Measurements from ENCODE around the gene ZBTB20. TPM values are rescaled to one million over a fixed set of nuclear protein-coding genes. Genes with fewer than 3 reads are reported as not detected.

ZBTB20 gene
- polyA plus RNA-seq, 3 donors, result 4.2 to 7.6 (median 6.4) TPM

- no peak for DNase-seq (ENCODE audit: low read depth in 3 of 3, low spot score in 2 of 3)
Measured at GRCh38 chr3:115038817-115039216, 108.3 kb downstream of the ZBTB20 start.

GRCh38 chr3:115022835-115023398 lies 124.2 kb downstream of the ZBTB20 start:
- no peak for DNase-seq (ENCODE audit: low read depth in 3 of 3, low spot score in 2 of 3)

- DNase-seq (ENCODE audit: low read depth in 3 of 3, low spot score in 2 of 3), result no peak
Measured at GRCh38 chr3:115022199-115022598, 124.9 kb downstream of the ZBTB20 start.

- DNase-seq (ENCODE audit: low read depth in 3 of 3, low spot score in 2 of 3), result no peak
Measured at GRCh38 chr3:115021061-115021460, 126.0 kb downstream of the ZBTB20 start.

- DNase-seq (ENCODE audit: low read depth in 3 of 3, low spot score in 2 of 3), result no peak
Measured at GRCh38 chr3:115019900-115020299, 127.2 kb downstream of the ZBTB20 start.

- no peak for DNase-seq (ENCODE audit: low read depth in 3 of 3, low spot score in 2 of 3)
Measured at GRCh38 chr3:115018694-115019093, 128.4 kb downstream of the ZBTB20 start.

GRCh38 chr3:115007966-115008365 lies 139.1 kb downstream of the ZBTB20 start:
- DNase-seq (ENCODE audit: low read depth in 3 of 3, low spot score in 2 of 3), result no peak

GRCh38 chr3:115004201-115005140 lies 142.6 kb downstream of the ZBTB20 start:
- DNase-seq (ENCODE audit: low read depth in 3 of 3, low spot score in 2 of 3), result no peak

GRCh38 chr3:114998971-114999579 lies 148.0 kb downstream of the ZBTB20 start:
- DNase-seq (ENCODE audit: low read depth in 3 of 3, low spot score in 2 of 3), result no peak

- DNase-seq (ENCODE audit: low read depth in 3 of 3, low spot score in 2 of 3), result no peak
Measured at GRCh38 chr3:114994554-114995341, 152.3 kb downstream of the ZBTB20 start.

- no peak for DNase-seq (ENCODE audit: low read depth in 3 of 3, low spot score in 2 of 3)
Measured at GRCh38 chr3:114985776-114986175, 161.3 kb downstream of the ZBTB20 start.

- no peak for DNase-seq (ENCODE audit: low read depth in 3 of 3, low spot score in 2 of 3)
Measured at GRCh38 chr3:114983248-114983647, 163.8 kb downstream of the ZBTB20 start.

GRCh38 chr3:114974387-114974786 lies 172.7 kb downstream of the ZBTB20 start:
- DNase-seq (ENCODE audit: low read depth in 3 of 3, low spot score in 2 of 3), result no peak

- no peak for DNase-seq (ENCODE audit: low read depth in 3 of 3, low spot score in 2 of 3)
Measured at GRCh38 chr3:114973536-114973935, 173.6 kb downstream of the ZBTB20 start.

GRCh38 chr3:114967168-114967567 lies 179.9 kb downstream of the ZBTB20 start:
- no peak for DNase-seq (ENCODE audit: low read depth in 3 of 3, low spot score in 2 of 3)

GRCh38 chr3:114962189-114962588 lies 184.9 kb downstream of the ZBTB20 start:
- DNase-seq (ENCODE audit: low read depth in 3 of 3, low spot score in 2 of 3), result no peak

GRCh38 chr3:114958930-114959329 lies 188.2 kb downstream of the ZBTB20 start:
- no peak for DNase-seq (ENCODE audit: low read depth in 3 of 3, low spot score in 2 of 3)

GRCh38 chr3:114953800-114954199 lies 193.3 kb downstream of the ZBTB20 start:
- DNase-seq (ENCODE audit: low read depth in 3 of 3, low spot score in 2 of 3), result no peak

GRCh38 chr3:114953215-114953799 lies 193.8 kb downstream of the ZBTB20 start:
- no peak for DNase-seq (ENCODE audit: low read depth in 3 of 3, low spot score in 2 of 3)

GRCh38 chr3:114942773-114943172 lies 204.3 kb downstream of the ZBTB20 start:
- DNase-seq (ENCODE audit: low read depth in 3 of 3, low spot score in 2 of 3), result no peak
